Measurements from ENCODE around the gene CDH7. TPM values are rescaled to one million over a fixed set of nuclear protein-coding genes. Genes with fewer than 3 reads are reported as not detected.

The CDH7 gene
- total RNA-seq, 1 donor from 2014 or later, result 6.5 TPM

DNA sequence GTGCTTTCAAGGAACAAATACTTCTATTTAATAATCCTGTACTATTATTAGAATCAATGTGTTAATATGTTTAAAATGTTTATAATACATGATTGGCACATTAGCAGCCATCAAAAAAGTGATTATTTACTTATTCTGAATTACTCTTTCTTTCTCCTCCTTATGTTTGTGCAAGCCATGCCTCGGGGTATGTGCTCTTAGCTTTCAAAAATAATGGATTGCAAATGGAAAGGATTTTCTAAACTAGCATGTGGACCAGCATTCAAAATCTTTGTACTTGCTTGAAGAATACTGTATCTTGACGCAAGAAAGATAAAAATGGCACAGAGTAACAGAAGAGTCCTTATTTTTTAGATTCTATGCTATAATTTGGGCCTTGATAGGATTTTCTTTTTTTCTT is 156.5 kb downstream of the CDH7 start:
- no peak for DNase-seq (ENCODE audit: low spot score)

DNA sequence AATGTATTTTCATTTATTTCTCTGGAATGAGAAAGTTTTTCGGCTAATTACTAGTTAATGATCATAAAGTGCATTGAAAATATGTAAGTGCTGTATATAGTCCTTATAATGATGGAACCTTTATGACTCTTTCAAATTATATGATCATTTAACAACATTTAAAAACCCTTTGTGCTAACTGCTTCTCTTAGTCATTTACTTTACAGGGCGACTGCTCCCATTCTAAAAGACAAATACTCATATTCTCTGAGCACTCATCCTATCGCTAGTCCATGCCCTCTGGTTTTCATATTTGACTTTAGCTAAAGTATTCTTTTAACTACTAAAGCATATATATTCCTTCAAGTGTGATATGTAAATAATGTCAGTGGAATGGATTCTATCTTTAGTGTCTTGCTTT is 168.2 kb downstream of the CDH7 start:
- no peak for DNase-seq (ENCODE audit: low spot score)

DNA sequence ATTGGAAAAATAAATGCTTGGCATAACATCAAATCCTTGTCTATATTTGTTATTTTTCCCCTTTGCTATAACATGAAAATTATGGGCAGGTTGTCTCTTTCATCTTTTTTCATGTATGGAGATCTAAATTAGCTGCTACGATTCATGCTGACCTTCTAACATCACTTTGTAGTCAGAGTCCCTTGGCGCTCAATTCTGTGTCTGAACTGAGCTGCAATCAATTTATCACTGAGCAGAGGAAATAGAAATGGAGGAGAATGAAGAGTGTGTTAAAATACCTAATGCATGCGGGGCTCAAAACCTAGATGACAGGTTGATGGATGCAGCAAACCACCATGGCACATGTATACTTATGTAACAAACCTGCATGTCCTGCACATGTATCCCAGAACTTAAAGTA is 168.9 kb downstream of the CDH7 start:
- DNase-seq (ENCODE audit: low spot score), result no peak

DNA sequence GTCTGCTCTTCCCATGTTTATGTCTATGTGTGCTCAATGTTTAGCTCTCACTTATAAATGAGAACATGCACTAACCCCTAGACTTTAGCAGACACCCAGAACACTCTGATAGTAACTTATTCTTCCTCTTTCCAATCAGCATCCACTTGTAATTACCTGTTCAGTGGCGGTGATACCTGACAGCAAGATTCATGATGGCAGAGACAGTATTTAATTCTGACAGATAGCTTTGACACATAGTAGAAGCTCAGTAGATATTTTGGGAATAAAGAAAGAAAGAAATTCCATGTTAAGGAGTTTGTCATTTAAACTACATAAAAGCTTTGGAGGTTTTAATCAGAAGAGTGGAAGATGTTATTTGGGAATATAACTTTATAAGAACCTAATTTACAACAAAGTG is 171.3 kb downstream of the CDH7 start:
- no peak for DNase-seq (ENCODE audit: low spot score)

DNA sequence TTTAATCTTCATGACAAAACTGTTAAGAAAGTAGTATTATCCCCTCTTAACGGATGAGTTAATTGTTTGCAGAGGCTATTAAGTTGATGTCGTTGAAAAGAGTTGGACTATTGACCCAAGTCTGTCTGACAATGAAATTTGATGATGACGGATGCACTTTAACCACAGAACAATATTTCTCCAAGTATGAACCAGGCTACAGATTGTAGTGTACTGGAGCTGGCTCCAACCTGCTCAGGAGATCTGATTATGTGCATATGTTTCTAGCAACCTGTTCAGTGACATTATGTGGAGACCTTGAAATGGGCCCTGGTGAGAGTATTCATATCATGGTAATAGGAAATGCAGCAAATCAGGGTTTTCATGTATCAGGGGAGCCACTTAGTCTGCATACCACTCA is 174.1 kb downstream of the CDH7 start:
- no peak for DNase-seq (ENCODE audit: low spot score)

DNA sequence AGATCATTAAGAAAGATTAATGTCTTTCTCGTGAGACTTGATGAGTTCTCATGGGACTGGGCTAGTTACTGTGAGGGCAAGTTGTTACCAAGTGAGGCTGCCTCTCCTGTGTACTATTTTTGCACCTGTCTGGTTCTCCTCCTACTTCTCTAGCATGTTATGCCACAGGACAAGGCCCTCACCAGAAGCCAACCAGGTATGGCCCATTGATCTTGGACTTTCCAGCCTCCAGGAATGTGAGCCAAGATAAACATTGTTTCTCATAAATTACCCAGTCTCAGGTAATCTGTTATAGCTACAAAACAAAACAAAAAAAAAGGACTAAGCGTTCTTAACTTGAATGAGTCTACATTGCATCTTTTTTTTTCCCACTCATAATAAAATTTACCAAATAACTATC is 184.1 kb downstream of the CDH7 start:
- no peak for DNase-seq (ENCODE audit: low spot score)

DNA sequence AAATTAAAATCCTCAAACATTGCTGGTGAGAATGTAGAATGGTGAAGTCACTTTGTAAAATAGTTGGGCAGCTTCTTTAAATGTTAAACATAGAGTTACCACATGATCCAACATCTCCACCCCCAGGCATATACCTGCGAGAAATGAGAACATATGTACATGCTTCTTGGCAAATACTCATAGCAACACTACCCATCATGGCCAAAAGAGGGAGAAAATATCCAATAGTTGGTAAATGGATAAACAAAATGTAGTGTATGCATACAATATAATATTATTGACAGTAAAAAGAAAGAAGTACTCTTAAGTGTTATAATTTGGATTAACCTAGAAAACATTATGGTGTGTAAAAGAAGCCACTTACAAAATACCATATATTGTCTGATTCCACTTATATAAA is 185.9 kb downstream of the CDH7 start:
- DNase-seq (ENCODE audit: low spot score), result peak; percentile 5

DNA sequence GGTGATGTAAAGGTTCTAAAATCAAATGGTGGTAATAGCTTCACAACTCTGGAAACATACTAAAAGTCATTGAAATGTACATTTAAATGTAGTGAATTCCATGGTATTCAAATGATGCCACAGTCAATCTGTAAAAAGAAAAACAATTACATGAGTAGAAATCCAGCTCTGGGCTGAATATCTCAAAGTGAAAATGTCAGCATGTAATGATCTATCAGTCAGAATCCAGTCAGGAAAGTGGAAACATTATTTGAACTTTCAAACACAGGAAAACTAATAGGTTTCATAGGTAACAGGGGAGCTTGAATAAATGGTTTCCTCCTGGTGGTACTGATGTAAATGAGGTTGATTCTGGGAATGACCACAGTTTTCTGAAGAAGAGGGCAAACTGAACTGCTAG is 186.4 kb downstream of the CDH7 start:
- no peak for DNase-seq (ENCODE audit: low spot score)

DNA sequence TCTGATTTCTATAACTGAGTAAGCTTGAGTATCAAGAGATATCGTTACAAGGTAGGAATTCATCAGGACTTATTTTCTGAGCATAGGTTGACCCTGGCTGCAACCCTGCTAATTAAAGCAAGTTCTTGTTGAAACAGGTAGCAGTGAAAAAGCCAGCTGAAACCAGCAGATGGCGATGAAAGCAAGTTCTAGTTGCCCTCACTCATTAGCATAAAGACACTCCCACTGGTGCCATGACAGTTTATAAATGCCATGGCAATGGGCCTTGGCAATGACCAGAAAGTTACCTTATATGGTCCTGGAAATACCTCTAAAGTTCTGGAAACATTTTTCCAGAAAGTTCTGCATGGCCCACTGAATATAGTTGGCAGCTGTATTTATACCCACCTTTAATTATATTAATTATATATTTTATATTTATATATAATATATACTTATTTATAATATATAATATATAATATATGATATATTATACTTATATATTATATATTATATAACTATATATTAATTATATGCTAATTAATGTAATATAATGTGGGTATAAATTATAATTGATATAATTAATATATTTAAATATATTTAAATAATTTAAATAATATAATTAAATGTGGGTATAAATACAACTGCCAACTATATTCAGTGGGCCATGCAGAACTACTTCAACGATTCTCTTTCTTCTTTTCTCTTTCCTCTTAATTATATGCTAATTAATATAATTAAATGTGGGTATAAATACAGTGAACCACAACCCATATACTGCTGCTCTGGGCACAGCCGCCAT is 188.0 kb downstream of the CDH7 start:
- no peak for DNase-seq (ENCODE audit: low spot score)

Measured in umbilical cord (tissue), 2 donors.